ENCODE measurements around the gene SERINC5. TPM values are rescaled to one million over a fixed set of nuclear protein-coding genes. Genes with fewer than 3 reads are reported as not detected.
A peak's percentile ranks its signal among the peaks of the same experiment; 100 is the strongest.

SERINC5 gene
- total RNA-seq, 2 experiments from 2014 or later: 28.1 to 36.0 TPM

GRCh38 chr5:80198920-80199319 lies 56.9 kb downstream of the SERINC5 start:
- H3K27ac Mint-ChIP-seq: peak overlapping the region; percentile 53
- intact Hi-C loops (cut with DNase I, micrococcal nuclease): no loop called here
- no peak overlapping the region for H3K4me3 Mint-ChIP-seq
- DNase-seq: no peak
- peaks cover 58% of the 10 kb centered on the region for H3K4me1 Mint-ChIP-seq
- H3K27me3 Mint-ChIP-seq: no peaks in the 10 kb centered on the region
- POLR2A ChIA-PET: no interaction called here
- ATAC-seq: no peak
- peaks cover 38% of the 10 kb centered on the region for H3K36me3 Mint-ChIP-seq (ENCODE audit: low read depth)
- H3K9me3 Mint-ChIP-seq (ENCODE audit: low read depth): no peaks in the 10 kb centered on the region
- CTCF ChIA-PET: interaction anchor here (1.1 to 1.5 kb wide), 3 partner anchors 9 to 12 kb away, joined by 3 to 4 read pairs (median 3); no protein-coding TSS in a partner anchor

GRCh38 chr5:80198399-80198798 lies 57.4 kb downstream of the SERINC5 start:
- Mint-ChIP-seq H3K4me1 (peaks cover 61% of the 10 kb centered on the region), H3K27me3 (no peaks in the 10 kb centered on the region), H3K4me3 (no peak overlapping the region), H3K27ac (peak overlapping the region; percentile 53), H3K36me3 (ENCODE audit: low read depth) (peaks cover 35% of the 10 kb centered on the region), H3K9me3 (ENCODE audit: low read depth) (no peaks in the 10 kb centered on the region)
- ChIA-PET CTCF (interaction anchor here (0.6 to 1.8 kb wide), 5 partner anchors 8 to 12 kb away, joined by 3 to 5 read pairs (median 3); no protein-coding TSS in a partner anchor), POLR2A (no interaction called here)
- ATAC-seq: no peak
- DNase-seq: no peak
- intact Hi-C loops (cut with DNase I, micrococcal nuclease): no loop called here

- ChIA-PET POLR2A (no interaction called here), CTCF (interaction anchor here (0.6 to 4.0 kb wide), 3 partner anchors 10 to 151 kb away, joined by 3 to 38 read pairs (median 4); no protein-coding TSS in a partner anchor)
- no peak for DNase-seq
- no peaks in the 10 kb centered on the region for H3K9me3 Mint-ChIP-seq (ENCODE audit: low read depth)
- intact Hi-C loops (cut with DNase I, micrococcal nuclease): no loop called here
- H3K27me3 Mint-ChIP-seq: no peaks in the 10 kb centered on the region
- H3K4me3 Mint-ChIP-seq: no peak overlapping the region
- no peak for ATAC-seq
- peak overlapping the region; percentile 90 for H3K27ac Mint-ChIP-seq
- peaks cover 20% of the 10 kb centered on the region for H3K36me3 Mint-ChIP-seq (ENCODE audit: low read depth)
- peaks cover 68% of the 10 kb centered on the region for H3K4me1 Mint-ChIP-seq
Observed at GRCh38 chr5:80195837-80196400, 59.9 kb downstream of the SERINC5 start.

GRCh38 chr5:80194468-80194867 lies 61.4 kb downstream of the SERINC5 start:
- no peaks in the 10 kb centered on the region for H3K9me3 Mint-ChIP-seq (ENCODE audit: low read depth)
- H3K27me3 Mint-ChIP-seq: no peaks in the 10 kb centered on the region
- peak; percentile 70 for ATAC-seq
- DNase-seq: peak; percentile 61
- H3K27ac Mint-ChIP-seq: peak overlapping the region; percentile 99
- H3K4me1 Mint-ChIP-seq: peaks cover 82% of the 10 kb centered on the region
- peak overlapping the region; percentile 47 for H3K4me3 Mint-ChIP-seq
- intact Hi-C loops (cut with DNase I, micrococcal nuclease): loop anchor here in 1 of 2 experiments (1.0 to 5.0 kb wide), 3 partner anchors 52 to 68 kb away; no protein-coding TSS in a partner anchor
- ChIA-PET POLR2A (interaction anchor here (0.9 kb wide), 1 partner anchor 12 kb away, joined by 5 read pairs; no protein-coding TSS in a partner anchor), CTCF (interaction anchor here (1.0 to 4.0 kb wide), 10 partner anchors 9 to 104 kb away, joined by 3 to 38 read pairs (median 4); no protein-coding TSS in a partner anchor)
- H3K36me3 Mint-ChIP-seq (ENCODE audit: low read depth): peaks cover 21% of the 10 kb centered on the region

- POLR2A ChIA-PET: interaction anchor here (0.9 to 1.9 kb wide), 3 partner anchors 13 to 97 kb away, joined by 3 to 12 read pairs (median 4); partner anchors contain the start of gene SERINC5
- H3K36me3 Mint-ChIP-seq (ENCODE audit: low read depth): peaks cover 21% of the 10 kb centered on the region
- H3K4me1 Mint-ChIP-seq: peaks cover 81% of the 10 kb centered on the region
- intact Hi-C loops (cut with DNase I, micrococcal nuclease): loop anchor here (2.0 to 5.0 kb wide), 3 partner anchors 37 to 59 kb away; no protein-coding TSS in a partner anchor
- H3K9me3 Mint-ChIP-seq (ENCODE audit: low read depth): no peaks in the 10 kb centered on the region
- H3K27me3 Mint-ChIP-seq: no peaks in the 10 kb centered on the region
- DNase-seq: no peak
- peak overlapping the region; percentile 47 for H3K4me3 Mint-ChIP-seq
- no peak for ATAC-seq
- peak overlapping the region; percentile 99 for H3K27ac Mint-ChIP-seq
- CTCF ChIA-PET: interaction anchor here (1.0 to 4.0 kb wide), 14 partner anchors 8 to 103 kb away, joined by 3 to 38 read pairs (median 5); no protein-coding TSS in a partner anchor
Observed at GRCh38 chr5:80193401-80193800, 62.4 kb downstream of the SERINC5 start.

GRCh38 chr5:80192507-80193241 lies 63.2 kb downstream of the SERINC5 start:
- no peaks in the 10 kb centered on the region for H3K27me3 Mint-ChIP-seq
- no peaks in the 10 kb centered on the region for H3K9me3 Mint-ChIP-seq (ENCODE audit: low read depth)
- ChIA-PET CTCF (interaction anchor here (0.6 to 4.0 kb wide), 12 partner anchors 9 to 1820 kb away, joined by 3 to 38 read pairs (median 4); no protein-coding TSS in a partner anchor), POLR2A (interaction anchor here (0.6 to 1.9 kb wide), 6 partner anchors 12 to 102 kb away, joined by 3 to 12 read pairs (median 4); partner anchors contain the start of gene SERINC5)
- no peak for DNase-seq
- peak overlapping the region; percentile 99 for H3K27ac Mint-ChIP-seq
- peak; percentile 33 for ATAC-seq
- peaks cover 79% of the 10 kb centered on the region for H3K4me1 Mint-ChIP-seq
- intact Hi-C loops (cut with DNase I, micrococcal nuclease): loop anchor here (2.0 to 5.0 kb wide), 3 partner anchors 38 to 60 kb away; no protein-coding TSS in a partner anchor
- H3K36me3 Mint-ChIP-seq (ENCODE audit: low read depth): peaks cover 21% of the 10 kb centered on the region
- peak overlapping the region; percentile 47 for H3K4me3 Mint-ChIP-seq

- Mint-ChIP-seq H3K27me3 (no peaks in the 10 kb centered on the region), H3K4me3 (peak overlapping the region; percentile 47), H3K9me3 (ENCODE audit: low read depth) (no peaks in the 10 kb centered on the region), H3K36me3 (ENCODE audit: low read depth) (peaks cover 24% of the 10 kb centered on the region), H3K4me1 (peaks cover 84% of the 10 kb centered on the region), H3K27ac (peak overlapping the region; percentile 99)
- POLR2A ChIA-PET: interaction anchor here (0.6 to 1.9 kb wide), 3 partner anchors 13 to 101 kb away, joined by 4 to 12 read pairs (median 5); partner anchors contain the start of gene SERINC5
- CTCF ChIA-PET: interaction anchor here (0.6 to 4.0 kb wide), 7 partner anchors 9 to 1820 kb away, joined by 3 to 38 read pairs (median 5); no protein-coding TSS in a partner anchor
- ATAC-seq: peak; percentile 42
- intact Hi-C loops (cut with DNase I, micrococcal nuclease): loop anchor here (2.0 to 5.0 kb wide), 4 partner anchors 15 to 60 kb away; no protein-coding TSS in a partner anchor
- DNase-seq: peak; percentile 55
Observed at GRCh38 chr5:80191991-80192398, 63.9 kb downstream of the SERINC5 start.

- DNase-seq: no peak
- H3K4me3 Mint-ChIP-seq: peak overlapping the region; percentile 47
- ATAC-seq: no peak
- H3K36me3 Mint-ChIP-seq (ENCODE audit: low read depth): peaks cover 25% of the 10 kb centered on the region
- H3K27ac Mint-ChIP-seq: peak overlapping the region; percentile 99
- H3K4me1 Mint-ChIP-seq: peaks cover 88% of the 10 kb centered on the region
- no peaks in the 10 kb centered on the region for H3K27me3 Mint-ChIP-seq
- ChIA-PET CTCF (no interaction called here), POLR2A (interaction anchor here (0.7 to 1.4 kb wide), 2 partner anchors 14 to 62 kb away, joined by 4 to 9 read pairs; no protein-coding TSS in a partner anchor)
- H3K9me3 Mint-ChIP-seq (ENCODE audit: low read depth): no peaks in the 10 kb centered on the region
- intact Hi-C loops (cut with DNase I, micrococcal nuclease): loop anchor here in 1 of 2 experiments (2.0 to 5.0 kb wide), 3 partner anchors 15 to 61 kb away; no protein-coding TSS in a partner anchor
Observed at GRCh38 chr5:80191397-80191796, 64.5 kb downstream of the SERINC5 start.

GRCh38 chr5:80190960-80191359 lies 64.9 kb downstream of the SERINC5 start:
- Mint-ChIP-seq H3K9me3 (ENCODE audit: low read depth) (no peaks in the 10 kb centered on the region), H3K27me3 (no peaks in the 10 kb centered on the region), H3K27ac (peak overlapping the region; percentile 99), H3K4me1 (peaks cover 87% of the 10 kb centered on the region), H3K4me3 (peak overlapping the region; percentile 30), H3K36me3 (ENCODE audit: low read depth) (peaks cover 22% of the 10 kb centered on the region)
- ATAC-seq: no peak
- DNase-seq: no peak
- ChIA-PET CTCF (interaction anchor here (1.3 kb wide), 1 partner anchor 14 kb away, joined by 3 read pairs; no protein-coding TSS in a partner anchor), POLR2A (interaction anchor here (0.7 kb wide), 1 partner anchor 63 kb away, joined by 9 read pairs; no protein-coding TSS in a partner anchor)
- intact Hi-C loops (cut with DNase I, micrococcal nuclease): loop anchor here in 1 of 2 experiments (2.0 to 5.0 kb wide), 3 partner anchors 16 to 61 kb away; no protein-coding TSS in a partner anchor

- DNase-seq (no peak), ATAC-seq (no peak)
- Mint-ChIP-seq H3K9me3 (ENCODE audit: low read depth) (no peaks in the 10 kb centered on the region), H3K27me3 (no peaks in the 10 kb centered on the region), H3K27ac (peak overlapping the region; percentile 99), H3K4me3 (peak overlapping the region; percentile 81), H3K4me1 (peaks cover 89% of the 10 kb centered on the region), H3K36me3 (ENCODE audit: low read depth) (peaks cover 26% of the 10 kb centered on the region)
- intact Hi-C loops (cut with DNase I, micrococcal nuclease): loop anchor here (2.0 to 10.0 kb wide), 4 partner anchors 17 to 575 kb away; partner anchors contain the start of gene TENT2 (in 1 of the 2)
- POLR2A ChIA-PET: interaction anchor here (0.6 to 1.3 kb wide), 2 partner anchors 31 to 38 kb away, joined by 3 to 5 read pairs; no protein-coding TSS in a partner anchor
- CTCF ChIA-PET: interaction anchor here (1.3 kb wide), 1 partner anchor 16 kb away, joined by 3 read pairs; no protein-coding TSS in a partner anchor
Observed at GRCh38 chr5:80189701-80190100, 66.1 kb downstream of the SERINC5 start.

All from activated CD4-positive, alpha-beta T cell treated with anti-CD3 and anti-CD28 coated beads for 36 hours (primary cell).